HK-2 (cell line): ENCODE data around the gene TTC27.
"Not testable (repeated sequence)": the region's sequence is repeated elsewhere in the genome, so short reads cannot be mapped to it uniquely, and the experiment has no call there.

Source experiments
- DNase-seq: peaks from one replicate; pipeline ENCODE4 v3.0.0-alpha.2; 2018; ENCODE audit not compliant: unreplicated experiment

TTC27 gene

DNA sequence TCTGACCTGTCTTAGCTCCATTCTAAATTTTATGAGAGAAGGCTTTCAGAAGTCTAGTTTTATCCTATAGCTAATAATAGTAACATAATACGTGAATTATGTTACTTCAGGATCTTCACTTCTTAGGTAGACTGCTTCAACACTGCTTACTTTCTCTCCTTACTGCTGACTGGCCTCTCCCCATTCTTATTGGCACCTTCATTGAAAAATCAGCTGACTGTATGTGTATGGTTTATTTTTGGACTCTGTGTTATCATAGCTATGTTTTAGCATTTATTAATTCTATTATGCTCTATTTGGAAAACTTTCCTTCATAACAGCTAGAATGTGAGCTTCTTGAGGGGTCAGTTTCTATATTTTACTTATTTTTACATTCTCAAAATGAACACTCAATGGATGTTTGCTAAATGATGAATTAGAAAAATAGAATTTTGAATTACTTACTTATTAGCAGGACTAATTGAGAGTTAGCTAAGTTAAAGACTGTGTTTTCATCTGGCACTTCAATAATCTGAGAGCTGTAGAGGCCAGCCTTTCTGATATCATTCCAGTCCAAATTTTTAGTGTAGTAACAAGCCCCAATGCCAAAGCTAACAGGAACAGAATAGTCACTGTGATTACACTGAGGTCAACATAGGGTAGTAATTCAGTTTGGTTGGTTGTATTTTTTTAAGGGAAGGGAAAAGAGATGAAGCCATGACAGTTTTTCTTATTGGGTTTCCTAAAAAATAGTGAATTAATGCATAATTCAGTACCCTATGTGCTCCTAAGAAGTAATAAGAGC, 92.3 kb downstream of the TTC27 start:
- DNase-seq, result no peak

DNA sequence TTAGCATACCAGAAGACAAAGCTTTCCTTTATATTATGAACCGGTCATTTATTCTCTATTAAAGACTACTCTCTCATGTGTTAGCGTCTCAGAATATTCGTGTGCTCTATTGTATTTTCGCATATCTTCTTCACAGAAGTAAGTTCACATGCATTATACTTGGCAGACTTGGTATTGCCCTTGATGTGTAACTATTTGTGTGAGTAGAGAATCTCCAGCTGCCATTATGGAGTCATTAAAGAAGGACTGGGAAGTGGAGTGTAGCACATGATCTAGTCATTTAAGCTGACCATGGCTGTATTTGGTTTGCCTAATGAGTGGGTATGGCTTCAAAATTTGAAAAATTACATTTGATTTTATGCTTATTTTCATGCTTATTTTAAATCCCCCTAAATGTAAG, 92.9 kb downstream of the TTC27 start:
- DNase-seq, result no peak

DNA sequence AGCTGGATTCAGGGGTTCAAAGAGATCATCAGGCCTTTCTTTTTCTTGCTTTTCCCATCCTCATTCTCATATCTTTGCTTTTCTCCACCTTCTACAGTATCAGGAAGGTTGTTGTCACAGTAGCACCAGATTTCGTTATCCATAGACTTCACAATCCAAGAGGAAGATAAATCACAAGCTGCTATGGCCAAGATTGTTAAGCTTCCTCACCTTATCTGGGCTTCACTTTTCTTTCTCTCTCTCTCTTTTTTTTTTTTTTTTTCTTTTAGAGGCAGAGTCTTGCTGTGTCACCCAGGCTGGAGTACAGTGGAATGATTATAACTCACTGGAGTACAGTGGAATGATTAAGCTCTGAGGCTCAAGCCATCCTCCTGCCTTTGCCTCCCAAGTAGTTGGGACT, 93.5 kb downstream of the TTC27 start:
- DNase-seq, result no peak

DNA sequence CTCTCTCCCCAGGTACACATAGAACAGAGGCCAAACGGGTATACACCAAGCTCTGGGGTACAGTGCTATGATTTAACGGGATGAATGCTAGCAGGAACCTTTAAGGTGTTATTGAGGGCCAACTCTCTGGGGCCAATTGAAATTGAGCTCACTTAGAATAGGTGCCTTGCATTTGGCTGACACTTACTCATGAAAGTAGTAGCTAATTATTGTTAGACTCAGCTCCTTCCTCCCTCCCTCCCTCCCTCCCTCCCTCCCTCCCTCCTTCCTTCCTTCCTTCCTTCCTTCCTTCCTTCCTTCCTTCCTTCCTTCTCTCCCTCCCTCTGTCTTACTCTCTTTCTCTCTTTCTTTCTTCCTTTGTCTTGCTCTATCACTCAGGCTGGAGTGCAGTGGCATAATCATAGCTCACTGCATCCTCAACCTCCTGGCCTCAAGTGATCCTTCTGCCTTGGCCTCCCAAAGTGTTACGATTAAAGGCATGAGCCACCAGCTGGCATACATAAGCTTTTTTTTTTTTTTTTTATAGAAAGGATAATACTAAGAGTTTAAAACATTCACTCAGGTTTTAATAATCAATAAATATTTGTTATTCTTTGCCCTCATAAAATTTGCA, 95.7 kb downstream of the TTC27 start:
- no peak for DNase-seq

DNA sequence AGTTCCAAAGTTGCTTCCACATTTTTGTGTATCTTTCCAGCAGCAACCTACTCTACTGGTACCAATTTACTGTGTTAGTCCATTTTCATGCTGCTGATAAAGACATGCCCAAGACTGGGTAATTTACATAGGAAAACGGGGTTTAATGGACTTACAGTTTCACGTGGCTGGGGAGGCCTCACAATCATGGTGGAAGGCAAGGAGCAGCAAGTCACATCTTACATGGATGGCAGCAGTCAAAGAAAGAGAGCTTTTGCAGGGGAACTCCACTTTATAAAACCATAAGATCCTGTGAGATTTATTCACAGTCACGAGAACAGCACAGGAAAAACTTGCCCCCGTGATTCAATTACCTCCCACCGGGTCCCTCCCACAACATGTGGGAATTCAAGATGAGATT, 98.8 kb downstream of the TTC27 start:
- DNase-seq, result not testable (repeated sequence)

DNA sequence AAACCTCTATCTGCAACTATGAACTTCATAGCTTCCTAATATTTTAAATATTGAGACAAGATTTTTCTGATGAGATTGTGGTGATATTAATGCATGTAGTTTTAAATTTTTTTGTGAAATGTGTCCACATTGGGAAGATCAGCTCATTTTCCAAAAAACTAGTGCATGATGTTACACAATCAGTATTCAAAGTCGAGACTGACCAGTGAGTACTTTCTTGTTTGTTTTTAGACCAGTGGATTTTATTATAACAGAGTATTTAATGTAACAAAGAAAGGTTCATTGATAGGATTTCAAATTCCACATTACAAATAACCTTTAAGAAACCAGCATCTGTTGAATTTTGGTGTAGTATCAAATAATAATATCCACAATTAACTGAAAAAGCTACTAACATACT, 99.3 kb downstream of the TTC27 start:
- no peak for DNase-seq

DNA sequence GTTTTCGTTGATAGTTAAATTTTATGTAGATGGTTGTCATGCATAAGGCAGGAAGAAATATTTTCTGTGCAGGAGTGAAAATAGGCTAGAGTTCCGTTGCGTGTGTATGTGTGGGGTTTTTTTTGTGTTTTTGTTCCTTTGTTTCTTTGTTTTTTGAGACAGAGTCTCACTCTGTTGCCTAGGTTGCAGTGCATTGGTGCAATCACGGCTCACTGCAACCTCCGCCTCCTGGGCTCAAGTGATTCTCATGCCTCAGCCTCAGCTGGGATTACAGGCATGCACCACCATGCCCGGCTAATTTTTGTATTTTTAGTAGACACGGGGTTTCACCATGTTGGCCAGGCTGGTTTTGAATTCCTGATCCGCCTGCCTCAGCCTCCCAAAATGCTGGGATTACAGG, 103.1 kb downstream of the TTC27 start:
- DNase-seq, result not testable (repeated sequence)

DNA sequence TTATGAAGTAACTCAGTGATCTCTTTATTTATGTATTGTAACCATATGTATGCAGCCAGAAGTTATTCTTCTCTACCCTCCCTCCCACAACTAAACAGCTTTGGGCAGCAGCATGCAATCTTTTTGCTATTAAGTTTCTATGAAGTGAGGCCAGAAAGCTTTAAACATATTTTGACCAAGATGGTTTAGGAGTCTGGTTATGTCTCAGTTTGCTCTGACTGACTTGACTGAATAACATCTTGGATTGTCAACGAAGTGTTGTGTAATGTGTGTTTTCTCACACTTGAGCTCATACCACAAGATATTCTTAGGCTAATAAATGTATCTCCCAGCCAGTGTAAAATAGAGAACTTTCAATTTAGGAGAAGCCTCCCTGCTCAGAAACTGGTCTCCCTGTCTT, 104.3 kb downstream of the TTC27 start:
- no peak for DNase-seq

DNA sequence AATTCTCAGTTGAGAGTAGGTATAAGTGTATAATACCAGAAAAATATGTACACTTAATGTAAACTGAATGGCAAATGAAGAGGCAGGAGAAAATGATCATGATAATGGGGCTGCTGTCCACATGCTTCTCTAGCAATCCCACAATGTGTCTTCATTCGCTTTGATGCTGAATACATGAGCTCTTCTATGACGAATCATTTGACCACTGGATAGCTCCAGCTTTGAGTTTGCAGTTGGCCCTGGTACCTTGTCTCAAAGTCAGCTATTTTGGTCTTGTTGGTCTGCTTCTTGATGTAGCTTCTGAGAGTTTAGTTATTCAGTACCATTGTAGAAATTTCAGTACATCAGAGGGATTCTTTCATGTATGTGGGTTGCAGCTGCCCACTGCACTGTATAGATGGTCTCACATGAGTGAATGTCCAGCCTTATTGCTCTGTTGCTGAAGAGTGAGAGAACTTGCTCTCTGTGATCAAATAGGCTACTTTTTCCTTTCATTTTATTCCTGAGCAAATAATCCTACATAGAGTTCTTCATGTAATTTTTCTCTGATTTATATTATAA, 105.1 kb downstream of the TTC27 start:
- no peak for DNase-seq

DNA sequence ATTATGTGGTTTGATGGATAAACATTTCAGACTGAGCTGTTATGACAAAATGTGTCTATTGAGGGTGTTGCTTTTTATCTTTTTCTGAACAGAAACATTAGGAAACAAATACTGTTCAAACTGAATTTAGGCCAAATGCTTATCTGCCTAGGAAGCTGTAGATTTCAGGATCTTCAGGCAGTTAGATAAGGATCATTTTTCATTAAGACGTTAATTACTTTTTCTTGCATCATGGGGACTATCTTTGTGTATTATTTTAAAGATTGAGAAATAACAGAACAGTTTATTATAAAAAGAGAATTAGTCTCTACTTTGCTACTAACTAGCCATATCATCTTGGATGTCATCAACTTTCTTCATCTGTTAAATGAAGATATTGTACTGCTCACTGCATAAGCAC, 107.5 kb downstream of the TTC27 start:
- DNase-seq, result no peak

DNA sequence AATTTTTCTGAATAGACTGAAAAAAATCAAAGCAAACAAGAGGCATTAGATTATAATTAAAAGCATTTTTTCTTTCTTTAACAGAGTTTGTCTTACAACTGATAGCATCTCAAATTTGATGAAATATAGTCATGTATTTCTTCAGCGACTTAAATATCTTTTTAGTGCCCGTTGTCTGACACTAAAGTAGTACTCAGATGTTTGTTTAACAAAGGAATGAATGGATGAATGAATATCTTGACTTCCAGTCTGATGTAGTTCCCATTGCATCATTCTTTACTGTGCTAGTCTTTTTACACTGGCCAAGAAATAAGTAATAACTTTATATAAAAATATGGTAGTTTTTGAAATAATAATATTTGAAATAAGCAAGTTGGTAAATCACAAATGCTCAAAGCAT, 111.1 kb downstream of the TTC27 start:
- DNase-seq, result no peak

DNA sequence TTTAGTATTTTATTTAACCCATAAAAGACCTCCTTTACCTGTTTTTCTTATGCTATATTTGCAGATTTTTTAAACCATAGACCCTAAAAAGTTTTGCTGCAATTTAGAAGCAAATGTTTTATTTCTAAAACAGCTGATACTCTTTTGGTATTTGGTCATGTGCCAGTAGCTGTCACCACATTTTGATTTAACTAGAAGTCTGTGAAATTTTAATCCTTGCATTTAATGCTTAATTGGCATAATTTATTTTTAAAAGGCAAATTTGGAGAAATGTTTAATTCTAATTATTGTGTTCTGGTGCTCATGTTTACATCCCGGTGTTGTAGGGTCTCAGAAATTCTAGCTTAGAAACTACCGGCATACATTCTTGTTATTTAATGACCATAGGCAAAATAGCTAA, 111.8 kb downstream of the TTC27 start:
- no peak for DNase-seq

DNA sequence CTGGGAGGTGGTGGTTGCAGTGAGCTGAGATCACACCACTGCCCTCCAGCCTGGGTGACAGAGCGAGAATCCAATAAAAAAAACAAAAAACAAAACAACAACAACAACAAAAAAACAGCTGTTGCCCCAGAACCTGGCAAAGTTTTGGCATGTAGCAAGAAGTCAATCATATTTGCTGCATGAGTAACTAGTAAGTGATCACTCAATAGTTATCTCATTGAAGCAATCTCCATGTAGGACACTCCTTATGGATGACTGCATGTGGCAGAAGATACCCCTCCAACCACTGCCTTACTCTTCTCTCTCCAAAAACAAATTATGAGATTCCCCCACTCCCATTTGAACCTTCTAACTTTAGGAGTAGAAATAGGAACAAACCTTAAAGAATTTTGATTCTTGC, 113.7 kb downstream of the TTC27 start:
- no peak for DNase-seq

DNA sequence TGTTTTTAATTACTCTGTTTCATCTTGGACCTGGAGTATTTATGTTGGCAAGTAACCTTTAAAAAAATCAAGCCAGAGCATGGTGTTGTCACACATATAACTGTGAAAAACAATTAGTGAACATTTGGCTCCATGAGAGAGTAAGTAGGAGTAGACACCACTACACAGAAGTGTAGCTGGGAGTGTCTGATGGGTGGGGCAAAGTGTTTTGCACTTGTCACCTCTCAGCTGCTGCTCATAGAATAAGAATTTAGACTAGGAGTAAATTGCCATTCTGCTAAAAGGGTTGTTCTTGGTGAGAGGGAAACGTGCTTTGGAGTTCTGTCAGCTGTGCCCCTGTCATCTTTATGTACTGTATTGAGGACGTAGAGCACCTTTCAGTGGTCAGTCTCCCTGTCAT, 114.5 kb downstream of the TTC27 start:
- no peak for DNase-seq

DNA sequence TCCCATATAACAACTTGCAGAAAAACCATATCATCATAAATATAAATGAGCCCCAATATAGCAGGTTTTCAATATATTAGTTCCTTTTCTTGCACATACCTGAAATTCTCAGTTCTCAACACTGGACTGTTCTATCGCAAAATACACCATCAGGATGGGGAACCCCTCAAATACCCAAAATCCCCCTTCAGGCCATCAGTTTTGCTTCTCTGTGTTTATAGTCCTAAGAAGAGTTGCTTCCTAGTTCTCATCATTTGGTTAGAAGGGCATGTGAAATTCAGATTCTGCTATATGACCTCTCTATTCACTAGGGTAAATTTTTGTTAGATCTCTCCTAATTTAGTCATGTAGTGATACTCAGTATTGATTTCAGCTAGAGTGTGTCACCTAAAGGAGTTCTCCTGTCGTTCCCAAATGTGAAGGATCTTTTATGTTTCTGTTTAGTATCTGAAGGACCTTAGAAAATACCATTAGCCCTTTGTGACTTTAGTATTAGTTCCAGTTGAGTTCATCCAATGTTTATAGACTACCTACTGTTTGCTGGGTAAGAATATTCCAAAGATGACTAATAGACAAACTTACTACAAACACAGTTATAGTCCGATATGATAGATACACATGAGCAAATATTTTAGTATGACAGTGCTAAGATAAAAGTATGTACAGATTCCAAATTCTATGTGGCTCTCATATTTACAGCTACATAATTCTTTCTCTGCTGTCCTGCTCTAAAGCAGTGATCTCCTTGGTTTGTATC, 115.8 kb downstream of the TTC27 start:
- DNase-seq, result no peak

DNA sequence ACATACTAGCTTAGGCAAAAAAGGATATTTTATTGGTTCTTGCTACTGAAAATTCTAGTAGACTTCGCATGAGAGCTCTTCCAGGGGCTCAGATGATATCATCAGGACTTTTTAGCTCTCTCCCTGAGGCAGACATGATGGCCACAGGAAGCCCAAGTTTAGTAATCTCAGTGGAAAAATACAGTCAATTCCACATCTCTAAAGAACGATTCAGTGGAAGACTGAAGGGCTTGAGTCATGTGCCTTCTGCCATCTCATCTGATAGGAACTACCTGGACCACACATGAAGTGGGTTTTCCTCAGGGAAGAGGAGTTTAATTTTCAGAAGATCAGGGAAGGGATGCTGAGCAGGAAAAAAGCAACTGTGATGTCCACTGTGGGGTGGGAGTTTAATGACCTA, 117.3 kb downstream of the TTC27 start:
- no peak for DNase-seq

DNA sequence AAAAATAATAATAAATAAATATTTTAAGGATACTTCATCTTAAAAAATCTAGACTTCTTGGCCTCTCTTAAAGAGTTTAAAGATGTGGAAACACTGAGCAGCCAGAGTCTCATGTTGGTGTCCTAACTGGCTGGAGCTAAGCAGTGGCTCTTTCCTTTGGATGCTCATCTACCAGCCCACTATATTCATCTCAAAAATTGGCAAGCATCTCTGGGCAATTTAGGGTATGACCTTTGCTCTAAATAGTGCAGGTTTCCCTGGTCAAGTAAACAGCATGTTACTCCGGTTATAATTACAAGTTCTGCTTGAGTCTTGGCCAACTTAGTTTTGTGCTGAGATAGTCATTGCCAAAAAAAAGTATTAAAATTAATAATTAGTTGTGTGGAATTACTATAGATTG, 117.8 kb downstream of the TTC27 start:
- no peak for DNase-seq

DNA sequence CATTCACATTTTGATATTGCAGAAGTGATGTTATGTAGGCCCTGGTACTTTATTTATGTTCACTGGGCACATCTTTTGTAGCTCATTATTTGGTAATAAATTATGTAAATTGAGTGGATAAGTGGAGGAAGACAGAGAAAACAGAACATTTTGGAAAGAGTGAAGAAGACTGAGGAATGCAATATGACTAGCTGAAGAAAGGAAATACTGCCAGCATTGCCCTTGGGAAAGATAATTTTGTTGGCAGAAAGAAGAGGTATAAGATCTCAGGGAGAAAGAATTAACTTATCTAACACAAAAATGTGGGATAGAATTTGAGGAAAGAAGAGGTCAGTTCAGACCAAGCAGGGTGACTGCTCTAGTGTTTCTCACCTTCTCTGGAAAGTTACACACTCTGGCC, 118.8 kb downstream of the TTC27 start:
- no peak for DNase-seq

DNA sequence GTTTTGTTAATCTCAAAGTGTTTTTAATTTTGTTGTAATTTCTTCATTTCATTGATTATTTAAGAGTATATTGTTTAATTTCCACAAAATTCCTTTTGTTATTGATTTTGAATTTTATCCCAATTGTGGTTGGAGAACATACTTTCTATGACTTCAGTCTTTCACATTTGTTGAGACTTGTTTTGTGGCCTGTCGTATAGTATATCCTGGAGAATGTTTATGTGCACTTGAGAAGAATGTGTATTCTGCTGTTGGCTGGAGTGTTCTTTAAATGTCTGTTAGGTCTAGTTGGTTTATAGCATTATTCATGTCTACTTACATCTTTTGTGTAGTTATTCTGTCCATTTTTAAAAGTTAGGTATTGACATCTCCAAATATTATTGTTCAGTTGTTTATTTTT, 120.3 kb downstream of the TTC27 start:
- DNase-seq, result no peak

DNA sequence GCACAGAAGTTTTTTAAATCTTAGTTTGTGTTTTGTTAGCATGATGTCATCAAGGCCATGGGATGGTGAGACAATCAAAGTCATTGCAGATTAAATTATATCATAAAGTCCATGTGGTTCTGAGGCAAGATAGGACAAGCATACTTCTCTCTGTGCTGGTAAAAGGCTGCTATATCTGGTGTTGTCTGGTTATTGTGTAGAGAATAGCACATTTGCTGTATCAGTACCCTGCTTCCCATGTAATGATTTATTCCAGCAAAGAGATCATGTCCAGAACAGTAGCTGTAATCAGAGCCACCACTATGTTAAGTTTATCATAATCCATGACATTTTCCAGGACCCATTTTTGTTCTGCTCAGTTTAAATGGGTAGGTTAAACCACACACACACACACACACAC, 123.0 kb downstream of the TTC27 start:
- DNase-seq, result no peak

DNA sequence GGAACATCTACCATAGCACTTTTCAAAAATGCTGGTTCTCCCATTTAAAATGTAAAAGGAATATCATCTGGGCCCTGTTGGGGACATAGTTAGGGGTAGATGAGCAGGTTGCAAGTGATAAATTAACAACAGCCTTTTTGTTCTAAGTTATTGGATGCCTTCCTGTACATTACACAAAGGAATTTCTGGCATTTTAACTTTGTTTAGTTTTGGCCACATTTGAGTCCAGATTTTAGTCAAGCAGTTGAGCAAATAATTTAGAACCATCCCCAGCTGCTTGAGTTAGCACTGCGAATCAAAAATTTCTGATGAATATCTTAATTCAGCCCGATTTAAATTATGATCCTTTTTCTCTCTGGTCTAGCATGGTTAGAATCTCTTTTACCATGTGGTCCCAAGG, 124.4 kb downstream of the TTC27 start:
- DNase-seq, result no peak

DNA sequence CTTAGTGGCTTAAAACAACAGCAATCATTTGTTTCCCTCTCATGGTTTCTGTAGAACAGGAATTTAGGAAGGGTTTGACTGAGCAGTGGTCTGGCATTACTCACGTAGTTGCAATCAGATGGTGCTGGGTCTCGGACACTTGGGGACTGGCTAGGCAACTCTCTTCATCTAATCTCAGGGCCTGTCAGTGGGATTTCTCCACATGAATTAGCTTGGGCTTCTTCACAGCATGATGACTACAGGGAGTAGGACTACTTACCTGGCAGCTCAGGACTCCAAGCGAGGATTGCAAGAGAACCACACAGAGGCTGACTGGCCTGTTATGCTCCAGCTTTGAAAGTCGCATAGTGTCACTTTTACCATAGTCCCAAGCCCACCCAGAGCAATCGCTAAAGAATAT, 125.1 kb downstream of the TTC27 start:
- DNase-seq, result no peak

DNA sequence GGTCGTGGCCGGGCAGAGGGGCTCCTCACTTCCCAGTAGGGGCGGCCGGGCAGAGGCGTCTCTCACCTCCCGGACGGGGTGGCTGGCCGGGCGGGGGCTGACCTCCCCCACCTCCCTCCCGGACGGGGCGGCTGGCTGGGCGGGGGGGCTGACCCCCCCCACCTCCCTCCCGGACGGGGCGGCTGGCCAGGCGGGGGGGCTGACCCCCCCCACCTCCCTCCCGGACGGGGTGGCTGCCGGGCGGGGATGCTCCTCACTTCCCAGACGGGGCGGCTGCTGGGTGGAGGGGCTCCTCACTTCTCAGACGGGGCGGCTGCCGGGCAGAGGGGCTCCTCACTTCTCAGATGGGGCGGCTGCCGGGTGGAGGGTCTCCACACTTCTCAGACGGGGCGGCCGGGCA, 126.8 kb downstream of the TTC27 start:
- not testable (repeated sequence) for DNase-seq
